ENCODE measurements around the gene SNX8. TPM values are rescaled to one million over a fixed set of nuclear protein-coding genes. Genes with fewer than 3 reads are reported as not detected.

Gene SNX8, protein sequence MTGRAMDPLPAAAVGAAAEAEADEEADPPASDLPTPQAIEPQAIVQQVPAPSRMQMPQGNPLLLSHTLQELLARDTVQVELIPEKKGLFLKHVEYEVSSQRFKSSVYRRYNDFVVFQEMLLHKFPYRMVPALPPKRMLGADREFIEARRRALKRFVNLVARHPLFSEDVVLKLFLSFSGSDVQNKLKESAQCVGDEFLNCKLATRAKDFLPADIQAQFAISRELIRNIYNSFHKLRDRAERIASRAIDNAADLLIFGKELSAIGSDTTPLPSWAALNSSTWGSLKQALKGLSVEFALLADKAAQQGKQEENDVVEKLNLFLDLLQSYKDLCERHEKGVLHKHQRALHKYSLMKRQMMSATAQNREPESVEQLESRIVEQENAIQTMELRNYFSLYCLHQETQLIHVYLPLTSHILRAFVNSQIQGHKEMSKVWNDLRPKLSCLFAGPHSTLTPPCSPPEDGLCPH
- total RNA-seq: 14.9 and 27.2 TPM in 2 replicates

GRCh38 chr7:2314209-2314955, at the start of gene SNX8:
Gene SNX8 (minus strand): TSS chr7:2314441. CDS start chr7:2314421, 20 bp downstream.

DNA sequence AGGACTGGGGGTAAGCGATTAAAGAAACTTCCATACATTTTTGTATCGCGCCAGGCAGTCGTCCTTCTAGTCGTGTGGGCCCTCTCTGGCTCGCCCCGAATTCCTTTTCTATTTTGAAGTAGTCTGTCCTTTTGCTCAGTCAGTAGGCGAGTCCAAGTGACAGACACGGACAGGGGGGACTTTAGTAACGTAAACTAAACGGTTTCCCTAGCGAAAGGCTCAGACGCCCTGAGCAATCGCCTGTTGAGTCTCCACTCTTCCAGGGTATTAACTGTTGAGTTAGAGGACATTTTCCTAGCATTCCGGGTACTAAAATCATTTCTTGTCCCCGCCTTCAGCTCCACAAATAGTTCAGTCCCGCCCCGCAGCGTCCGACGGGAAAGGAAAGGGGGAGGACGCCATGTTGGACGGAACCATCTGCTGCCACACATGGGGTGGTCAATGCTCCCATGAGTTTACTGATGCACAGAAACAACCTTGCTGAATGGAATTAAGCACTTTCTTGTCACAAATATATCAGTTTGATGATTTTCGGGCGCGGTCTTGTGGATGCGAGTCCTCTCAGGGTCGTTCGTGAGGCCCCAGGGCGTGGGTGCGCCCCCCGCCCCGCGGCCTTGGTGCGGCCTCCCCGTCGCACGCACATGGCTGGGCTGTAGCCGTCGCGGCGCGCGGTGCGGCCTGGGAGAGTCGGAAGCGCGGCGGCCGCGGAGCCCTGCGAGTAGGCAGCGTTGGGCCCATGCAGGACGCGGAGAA, 40.1 kb upstream of the SNX8 start, which contains the start of gene EIF3B:
EIF3B (plus strand) TSS at position 642 of the 753 bp plus-strand sequence; CDS start at position 737, 95 bp downstream.

DNA sequence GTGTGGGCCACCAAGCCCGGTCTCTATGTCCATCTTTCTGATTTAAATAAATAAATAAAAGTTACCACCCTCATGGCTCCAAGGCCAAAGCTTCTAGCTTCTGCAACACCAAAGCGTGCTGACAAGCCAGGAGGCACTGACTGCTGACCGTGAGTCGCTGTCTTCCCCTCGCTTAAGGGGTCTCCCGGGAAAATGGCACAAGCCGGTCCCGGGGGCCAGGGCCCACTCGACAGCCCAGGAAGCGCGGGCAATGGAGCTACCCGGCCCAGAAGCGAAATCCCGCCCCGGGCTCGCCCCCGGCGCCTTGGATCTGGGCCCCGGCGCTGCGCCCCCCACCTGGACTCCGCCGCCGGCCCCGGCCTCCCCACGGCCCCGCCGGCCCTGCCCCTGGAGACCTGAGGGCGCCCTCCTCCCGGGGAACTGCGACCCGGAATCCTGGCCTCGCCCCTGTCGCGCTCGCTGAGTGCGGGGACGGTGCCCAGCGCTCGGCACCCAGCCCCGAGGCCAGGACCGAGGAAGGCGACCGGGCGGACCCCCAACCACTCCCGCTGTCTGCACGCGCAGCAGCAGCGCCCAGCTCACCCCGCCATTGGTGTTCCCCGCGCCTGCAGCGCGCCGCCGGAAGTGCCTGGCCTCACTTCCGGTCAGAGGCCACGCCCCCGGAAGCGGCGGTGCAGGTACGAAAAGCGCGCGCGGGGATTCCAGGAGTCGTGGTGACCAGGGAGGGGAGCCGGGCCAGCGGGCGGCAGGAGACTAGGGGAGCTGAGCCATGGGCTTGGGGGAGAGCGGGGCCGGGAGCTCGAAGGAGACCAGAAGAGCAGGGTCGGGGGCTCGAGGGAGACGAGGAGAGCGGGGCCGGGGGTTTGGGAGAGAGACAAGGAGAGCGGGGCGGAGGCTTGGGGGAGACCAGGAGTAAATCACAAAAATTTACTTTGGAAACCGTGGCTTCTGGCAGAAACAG, 72.4 kb downstream of the SNX8 start, which contains the start of the genes MRM2 and NUDT1:
MRM2 (minus strand) TSS at position 626 of the 961 bp plus-strand sequence; CDS start at position 590, 36 bp downstream.
NUDT1 (plus strand) TSS at position 647 of the 961 bp plus-strand sequence. CDS start 2,349 bp downstream, outside the sequence.

DNA sequence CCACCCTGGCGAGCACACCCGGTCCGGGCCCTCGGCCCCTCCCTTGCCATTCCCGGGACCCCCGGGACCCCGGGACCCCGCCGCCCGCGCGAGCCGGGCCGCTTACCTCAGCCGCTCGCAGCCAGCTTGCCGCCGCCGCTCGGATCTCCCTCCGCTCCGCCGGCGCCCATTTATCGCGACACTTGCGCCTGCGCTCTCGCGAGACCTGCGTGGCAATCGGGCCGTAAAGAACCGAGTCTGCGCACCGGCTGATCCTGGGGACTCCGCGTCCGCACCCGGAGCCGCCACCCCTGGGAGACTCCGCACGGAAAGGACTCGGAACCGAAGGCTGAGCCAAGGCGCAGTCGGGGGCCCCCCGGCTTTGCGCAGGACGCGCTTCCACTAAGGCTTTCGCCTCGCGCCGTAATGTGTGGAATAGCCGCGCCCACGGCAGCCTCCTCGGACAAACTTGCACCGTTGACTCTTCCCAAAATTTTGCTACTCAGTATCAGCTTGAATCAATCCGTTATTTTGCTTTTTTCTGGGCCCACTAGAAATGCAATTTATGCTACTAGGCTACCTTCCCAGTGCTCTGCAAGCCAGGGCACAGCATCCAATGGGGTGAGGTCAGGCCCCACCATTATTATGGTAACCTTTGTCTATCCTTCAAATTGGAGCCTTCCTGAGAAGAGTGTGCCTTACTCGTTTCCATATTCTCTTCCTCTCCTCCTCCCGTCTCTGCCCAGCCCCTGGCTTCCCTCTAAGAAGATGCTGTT, 81.3 kb downstream of the SNX8 start, which contains the start of gene MAD1L1:
MAD1L1 (minus strand) TSS at position 180 of the 755 bp plus-strand sequence. CDS start 2,812 bp downstream, outside the sequence.

Other genes starting within 250 kb of the SNX8 start
- 17.9 and 19.3 TPM in 2 replicates for gene MAD1L1, start 81.5 kb downstream of the SNX8 start, total RNA-seq
- 17.7 and 19.2 TPM in 2 replicates for gene MRM2, start 72.2 kb downstream of the SNX8 start, total RNA-seq
- 19.3 and 25.2 TPM in 2 replicates for gene NUDT1, start 72.2 kb downstream of the SNX8 start, total RNA-seq
- 166 and 170 TPM in 2 replicates for gene EIF3B, start 40.4 kb upstream of the SNX8 start, total RNA-seq
- gene CHST12, start 89.2 kb upstream of the SNX8 start, total RNA-seq: 8.6 and 9.7 TPM in 2 replicates
- gene GRIFIN, start 162.0 kb upstream of the SNX8 start, total RNA-seq: not detected in 2 replicates
- gene LFNG, start 205.3 kb upstream of the SNX8 start, total RNA-seq: 4.0 and 5.1 TPM in 2 replicates
- 16.1 and 19.5 TPM in 2 replicates for gene BRAT1, start 241.1 kb upstream of the SNX8 start, total RNA-seq
- 13.5 and 18.2 TPM in 2 replicates for gene IQCE, start 244.5 kb upstream of the SNX8 start, total RNA-seq

Data from articular chondrocyte of knee joint (primary cell).